ENCODE results near the gene PHACTR4. TPM values are rescaled to one million over a fixed set of nuclear protein-coding genes. Genes with fewer than 3 reads are reported as not detected.
A peak's percentile ranks its signal among the peaks of the same experiment; 100 is the strongest.

Gene PHACTR4
- total RNA-seq, 1 donor from 2014 or later = 50.3 TPM

DNA sequence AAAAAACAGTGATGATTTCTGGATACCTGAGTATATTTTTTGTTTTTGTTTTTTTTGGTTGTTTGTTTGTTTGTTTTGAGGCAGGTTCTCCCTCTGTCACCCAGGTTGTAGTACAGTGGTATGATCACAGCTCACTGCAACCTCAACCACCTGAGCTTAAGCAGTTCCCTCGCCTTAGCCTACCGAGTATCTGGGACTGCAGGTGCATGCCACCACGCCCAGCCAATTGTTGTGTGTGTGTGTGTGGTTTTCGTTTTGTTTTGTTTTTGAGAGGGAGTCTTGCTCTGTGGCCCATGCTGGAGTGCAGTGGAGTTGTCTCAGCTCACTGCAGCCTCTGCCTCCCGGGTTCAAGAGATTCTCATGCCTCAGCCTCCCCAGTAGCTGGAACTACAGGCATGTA, 81.0 kb downstream of the PHACTR4 start:
- Mint-ChIP-seq H3K4me1 (ENCODE audit: unreplicated experiment) (peaks cover 11% of the 10 kb centered on the region), H3K9me3 (no peaks in the 10 kb centered on the region), H3K4me3 (no peak overlapping the region), H3K27ac (no peak overlapping the region), H3K27me3 (no peaks in the 10 kb centered on the region), H3K36me3 (peaks cover 5% of the 10 kb centered on the region)
- no peak for TF ChIP-seq CTCF (conservative IDR thresholded peaks at IDR 0.05)
- DNase-seq (ENCODE audit: extremely low spot score, unreplicated experiment) = no peak

GRCh38 chr1:28451011-28451410, 81.5 kb downstream of the PHACTR4 start:
- no peaks in the 10 kb centered on the region for H3K27me3 Mint-ChIP-seq
- no peak overlapping the region for H3K4me3 Mint-ChIP-seq
- H3K9me3 Mint-ChIP-seq = no peaks in the 10 kb centered on the region
- no peak for DNase-seq (ENCODE audit: extremely low spot score, unreplicated experiment)
- no peak for TF ChIP-seq CTCF (conservative IDR thresholded peaks at IDR 0.05)
- H3K36me3 Mint-ChIP-seq = peaks cover 5% of the 10 kb centered on the region
- peaks cover 16% of the 10 kb centered on the region for H3K4me1 Mint-ChIP-seq (ENCODE audit: unreplicated experiment)
- H3K27ac Mint-ChIP-seq = peak overlapping the region; percentile 76

GRCh38 chr1:28456078-28456477, 86.5 kb downstream of the PHACTR4 start:
- H3K27ac Mint-ChIP-seq = no peak overlapping the region
- no peak for TF ChIP-seq CTCF (conservative IDR thresholded peaks at IDR 0.05)
- no peak for DNase-seq (ENCODE audit: extremely low spot score, unreplicated experiment)
- no peaks in the 10 kb centered on the region for H3K27me3 Mint-ChIP-seq
- H3K36me3 Mint-ChIP-seq = peaks cover 5% of the 10 kb centered on the region
- no peak overlapping the region for H3K4me3 Mint-ChIP-seq
- no peaks in the 10 kb centered on the region for H3K9me3 Mint-ChIP-seq
- H3K4me1 Mint-ChIP-seq (ENCODE audit: unreplicated experiment) = peaks cover 14% of the 10 kb centered on the region

GRCh38 chr1:28457678-28458077, 88.1 kb downstream of the PHACTR4 start:
- Mint-ChIP-seq H3K4me3 (no peak overlapping the region), H3K4me1 (ENCODE audit: unreplicated experiment) (peaks cover 14% of the 10 kb centered on the region), H3K9me3 (no peaks in the 10 kb centered on the region), H3K27me3 (no peaks in the 10 kb centered on the region), H3K27ac (no peak overlapping the region), H3K36me3 (peaks cover 5% of the 10 kb centered on the region)
- DNase-seq (ENCODE audit: extremely low spot score, unreplicated experiment) = no peak
- no peak for TF ChIP-seq CTCF (conservative IDR thresholded peaks at IDR 0.05)

GRCh38 chr1:28458237-28459228, 89.0 kb downstream of the PHACTR4 start:
- no peaks in the 10 kb centered on the region for H3K27me3 Mint-ChIP-seq
- peaks cover 14% of the 10 kb centered on the region for H3K4me1 Mint-ChIP-seq (ENCODE audit: unreplicated experiment)
- H3K27ac Mint-ChIP-seq = peak overlapping the region; percentile 0
- H3K4me3 Mint-ChIP-seq = no peak overlapping the region
- no peaks in the 10 kb centered on the region for H3K9me3 Mint-ChIP-seq
- no peak for TF ChIP-seq CTCF (conservative IDR thresholded peaks at IDR 0.05)
- no peak for DNase-seq (ENCODE audit: extremely low spot score, unreplicated experiment)
- no peaks in the 10 kb centered on the region for H3K36me3 Mint-ChIP-seq

Data from type B pancreatic cell (in vitro differentiated cells).